Activated CD8-positive, alpha-beta memory T cell treated with anti-CD3 and anti-CD28 coated beads, Interleukin-2, amount 50 U/mL, for 1 hour (primary cell): ENCODE measurements around the gene EDARADD.

Experiments
- DNase-seq: peaks from one replicate; pipeline ENCODE4 v3.0.0-alpha.2; 2020; ENCODE audit errors: extremely low read depth

Gene EDARADD

DNA sequence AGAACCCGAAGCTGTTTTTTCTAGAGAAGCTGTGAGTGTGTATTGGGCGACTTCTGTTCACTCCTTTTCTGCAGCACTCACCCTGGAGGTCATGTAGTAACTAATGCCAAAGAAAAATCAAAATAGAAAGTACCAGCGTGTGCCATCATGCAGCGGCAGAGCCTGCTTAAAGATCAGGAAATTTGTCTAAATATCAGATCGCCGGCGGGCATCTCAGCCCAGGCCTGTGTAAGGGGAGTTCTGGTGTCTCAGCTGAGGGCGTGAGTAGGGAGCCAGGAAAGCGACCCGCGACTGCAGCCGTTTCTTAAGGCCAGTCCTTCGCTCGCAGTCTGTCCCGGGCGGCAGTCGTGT is 768 bp downstream of the EDARADD start:
- DNase-seq, result no peak

DNA sequence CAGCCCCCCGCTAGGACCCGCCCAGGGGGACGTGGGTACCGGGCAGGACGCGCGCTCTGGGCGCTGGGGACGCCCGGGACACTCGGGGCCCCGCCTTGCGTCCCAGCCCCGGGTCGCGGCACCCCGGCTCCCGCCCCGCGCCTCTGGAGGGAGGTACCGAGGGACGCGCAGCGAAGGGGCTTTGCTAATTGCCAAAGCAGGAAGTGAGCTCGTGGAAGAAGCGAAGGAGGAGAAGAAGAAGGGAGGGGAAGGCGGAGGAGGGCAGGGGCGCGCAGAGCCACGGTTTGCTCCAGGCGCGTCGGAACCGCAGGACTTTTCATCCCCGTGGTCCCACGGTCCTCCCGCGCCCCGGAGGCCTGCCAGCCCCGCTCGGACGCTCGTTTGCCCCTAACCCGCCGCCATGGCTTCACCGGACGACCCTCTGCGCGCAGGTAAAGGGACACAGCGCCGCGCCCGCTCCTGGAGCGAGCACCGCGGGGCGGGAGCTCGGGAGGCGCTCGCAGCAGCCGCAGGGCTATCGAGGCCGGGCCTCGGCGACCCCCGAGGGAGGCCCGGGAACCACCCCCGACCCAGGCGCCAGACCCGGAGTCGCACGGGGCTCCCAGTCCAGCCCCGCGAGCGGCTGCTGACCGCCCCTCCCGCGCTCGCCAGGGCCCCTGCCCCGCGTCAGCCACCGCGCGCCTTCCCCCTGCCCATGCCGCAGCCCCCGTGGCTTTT is 1.3 kb downstream of the EDARADD start:
- peak; percentile 12 for DNase-seq

- DNase-seq, result no peak
Observed at GRCh38 chr1:236395947-236396664, 2.0 kb downstream of the EDARADD start.

DNA sequence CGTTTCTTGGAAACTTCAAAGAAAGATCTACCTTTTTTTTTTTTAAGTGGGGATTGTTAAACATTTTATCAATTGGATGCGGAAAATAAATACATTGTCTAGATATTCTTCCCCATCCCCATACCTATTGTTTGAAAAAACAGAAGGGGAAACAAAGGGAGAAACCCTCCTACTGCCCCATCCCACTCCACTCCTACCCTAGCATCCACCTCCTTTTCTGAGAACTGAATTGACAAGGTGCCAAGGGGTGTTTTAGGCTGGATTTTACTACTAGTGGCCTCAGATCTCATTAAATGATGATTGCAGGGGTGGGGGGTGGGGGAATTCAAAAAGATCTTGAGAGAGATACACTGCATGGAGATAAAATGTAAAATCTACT is 2.6 kb downstream of the EDARADD start:
- no peak for DNase-seq

GRCh38 chr1:236397173-236397759 is 3.2 kb downstream of the EDARADD start:
- no peak for DNase-seq

DNA sequence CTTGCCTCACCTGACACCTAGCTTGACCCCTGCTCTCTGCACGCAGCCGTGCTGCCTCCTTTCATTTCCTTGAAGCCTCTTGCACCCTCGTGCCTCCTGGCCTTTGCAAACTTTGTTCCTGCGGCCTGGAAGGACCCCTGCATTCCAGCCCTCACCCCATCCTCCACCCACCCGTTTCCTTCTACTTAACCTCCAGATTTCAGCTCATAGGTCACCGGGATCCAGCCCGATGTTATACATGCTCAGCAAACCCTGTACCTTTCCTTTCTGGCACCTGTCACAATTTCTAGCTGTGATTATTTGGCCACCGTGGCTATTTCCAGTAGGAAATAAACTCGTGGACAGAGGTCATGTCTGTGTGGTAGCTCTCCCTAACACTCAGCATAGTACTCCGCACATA is 4.5 kb downstream of the EDARADD start:
- DNase-seq, result no peak

GRCh38 chr1:236400061-236400603 is 6.0 kb downstream of the EDARADD start:
- no peak for DNase-seq

DNA sequence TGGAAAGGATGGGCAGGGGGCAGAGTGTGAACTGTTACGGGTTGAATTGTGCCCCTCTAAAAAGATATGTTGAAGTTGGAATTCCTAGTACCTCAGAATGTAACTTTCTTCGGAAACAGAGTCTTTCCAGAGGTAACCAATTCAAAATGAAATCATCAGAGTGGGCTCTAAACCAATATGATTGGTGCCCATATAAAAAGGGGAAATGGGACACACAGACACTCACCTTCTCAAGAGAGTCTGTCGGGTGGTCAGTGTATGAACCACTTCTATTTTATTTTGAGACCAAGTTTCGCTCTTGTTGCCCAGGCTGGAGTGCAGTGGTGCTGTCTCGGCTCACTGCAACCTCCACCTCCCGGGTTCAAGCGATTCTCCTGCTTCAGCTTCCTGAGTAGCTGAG is 7.6 kb downstream of the EDARADD start:
- no peak for DNase-seq

GRCh38 chr1:236403905-236404696 is 10.0 kb downstream of the EDARADD start:
- no peak for DNase-seq

GRCh38 chr1:236407059-236407458 is 13.0 kb downstream of the EDARADD start:
- DNase-seq, result no peak

GRCh38 chr1:236413688-236414087 is 19.6 kb downstream of the EDARADD start:
- no peak for DNase-seq

- DNase-seq, result no peak
Observed at GRCh38 chr1:236416165-236416564, 22.1 kb downstream of the EDARADD start.

GRCh38 chr1:236417336-236417735 is 23.2 kb downstream of the EDARADD start:
- DNase-seq, result no peak

- no peak for DNase-seq
Observed at GRCh38 chr1:236419502-236419901, 25.4 kb downstream of the EDARADD start.

GRCh38 chr1:236421022-236421421 is 26.9 kb downstream of the EDARADD start:
- DNase-seq, result no peak

GRCh38 chr1:236421850-236422516 is 27.9 kb downstream of the EDARADD start:
- DNase-seq, result no peak

- DNase-seq, result no peak
Observed at GRCh38 chr1:236422517-236422876, 28.4 kb downstream of the EDARADD start.

DNA sequence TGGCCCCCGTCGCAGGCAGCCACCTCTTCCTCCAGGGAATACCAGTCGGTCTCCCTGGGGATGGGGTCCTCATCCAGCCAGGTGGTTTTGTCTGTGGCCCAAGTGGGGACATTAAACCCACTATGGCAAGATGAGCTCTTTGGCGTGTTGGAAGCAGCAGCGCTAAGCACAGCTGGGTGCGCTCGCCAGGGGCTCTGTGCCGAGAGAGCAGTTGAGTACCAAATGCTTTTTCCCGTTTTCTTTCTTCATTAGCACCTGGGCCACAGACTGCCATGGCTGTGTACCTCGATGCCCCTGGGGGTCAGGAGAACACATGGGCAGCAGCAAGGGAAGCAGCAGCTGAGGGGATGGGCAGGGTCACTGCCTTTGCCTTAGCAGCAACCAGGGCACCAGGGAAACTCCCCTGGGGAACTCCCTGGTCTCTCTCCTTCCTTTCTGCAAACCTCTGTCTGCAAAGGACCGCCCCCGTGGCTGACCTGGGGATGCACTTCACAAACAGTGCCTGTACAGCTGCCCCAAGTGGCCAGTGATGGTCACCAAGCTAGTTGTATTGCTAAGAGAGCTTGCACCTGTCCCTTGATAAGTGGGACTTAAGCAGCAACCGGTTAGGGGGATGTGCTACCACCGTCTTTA is 31.1 kb downstream of the EDARADD start:
- no peak for DNase-seq

- DNase-seq, result no peak
Observed at GRCh38 chr1:236426215-236426614, 32.1 kb downstream of the EDARADD start.

DNA sequence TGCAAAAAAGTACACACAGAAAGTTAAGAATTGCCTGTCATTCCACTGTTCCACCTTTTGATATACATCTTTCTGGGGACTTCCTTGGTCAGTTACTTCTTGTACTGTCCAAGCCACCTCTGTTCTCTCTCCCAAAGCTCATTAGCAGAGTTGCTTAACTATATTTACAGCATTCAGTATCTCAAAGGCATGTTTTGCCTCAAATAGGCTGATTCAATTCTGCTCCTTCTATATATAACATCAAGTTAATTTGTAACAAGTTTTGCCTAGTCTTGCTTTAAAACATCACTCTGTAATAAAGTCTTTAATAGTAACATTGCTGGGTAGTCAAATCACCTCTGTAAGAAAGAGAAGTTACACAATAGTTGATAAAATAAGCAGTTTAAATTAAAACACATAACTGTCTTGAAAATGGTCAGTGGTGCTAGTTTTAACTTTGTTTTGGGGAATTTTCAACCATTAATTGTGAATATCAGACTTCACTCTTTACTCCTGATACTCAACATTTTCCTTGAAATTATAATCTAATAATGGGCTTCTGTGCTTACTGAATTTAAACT is 35.7 kb downstream of the EDARADD start:
- DNase-seq, result no peak

DNA sequence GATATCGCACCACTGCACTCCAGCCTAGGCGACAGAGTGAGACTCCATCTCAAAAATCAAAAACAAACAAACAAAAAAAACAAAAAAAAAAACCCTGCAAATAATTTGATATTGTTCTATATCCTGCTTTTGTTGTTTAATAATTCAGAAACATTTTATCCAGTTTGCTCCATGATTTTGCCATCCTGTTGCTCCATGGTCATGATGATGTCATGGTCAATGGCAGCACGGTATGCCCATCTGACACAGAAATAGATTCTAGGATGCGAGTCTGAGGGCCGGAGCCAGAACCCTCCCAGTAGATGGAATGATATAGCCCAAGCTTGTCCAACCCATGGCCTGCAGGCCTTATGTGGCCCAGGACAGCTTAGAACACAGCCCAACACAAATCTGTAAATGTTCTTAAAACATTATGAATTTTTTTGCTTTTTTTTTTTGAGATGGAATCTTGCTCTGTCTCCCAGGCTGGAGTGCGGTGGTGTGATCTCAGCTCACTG is 39.8 kb downstream of the EDARADD start:
- DNase-seq, result no peak
